ENCODE measurements around the gene DENND1A.

DENND1A gene

DNA sequence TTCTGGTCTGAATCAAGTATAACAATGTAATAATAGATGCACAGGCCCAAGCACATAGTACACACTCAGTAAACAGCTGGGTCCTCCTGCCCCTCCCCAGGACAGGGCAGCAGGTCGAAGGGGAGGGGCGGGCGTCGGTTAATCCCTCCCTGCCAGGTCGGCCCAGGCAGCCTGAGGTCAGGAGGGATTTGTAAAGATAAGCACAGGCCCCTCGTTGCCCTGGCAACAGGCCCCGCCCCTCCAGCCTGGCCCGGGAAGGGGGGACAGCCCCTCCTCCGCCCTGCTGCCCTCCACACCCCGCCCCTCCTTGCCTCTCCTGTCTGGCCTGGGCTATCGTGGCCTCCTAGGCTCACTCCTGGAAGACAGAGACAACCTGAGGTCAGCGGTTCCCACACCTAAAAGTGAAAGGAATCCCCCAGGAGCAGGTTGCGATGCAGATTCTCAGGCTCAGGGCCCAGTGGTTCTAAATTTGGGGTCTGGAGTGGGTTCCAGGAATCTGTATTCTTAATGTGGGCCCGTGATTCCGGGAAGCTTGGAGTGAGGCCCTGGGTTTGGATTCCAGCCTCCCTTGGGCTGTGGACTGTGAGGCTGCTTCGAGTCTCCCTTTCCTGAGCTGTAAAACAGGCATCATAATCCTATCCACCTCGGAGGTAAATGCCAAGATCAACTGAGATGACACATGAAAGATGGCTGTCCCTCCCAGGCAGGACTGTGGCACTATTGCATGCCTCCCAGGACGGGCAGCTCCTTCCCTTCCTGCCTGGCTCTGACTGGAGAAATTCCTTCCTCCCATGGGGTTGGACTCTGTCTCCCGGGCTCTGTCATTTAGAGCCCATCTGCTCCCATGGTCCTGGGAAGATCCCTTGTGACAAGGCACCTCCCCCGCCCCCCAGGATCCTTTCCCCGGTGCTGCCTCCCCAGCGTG is 569.5 kb downstream of the DENND1A start:
- Histone ChIP-seq H3K9ac (ENCODE audit: low read length) (no peak overlapping the region), H3K4me3 (ENCODE audit: insufficient read depth in 1 of 2, low read depth in 1 of 2, low read length in 2 of 2) (no peak overlapping the region), H3K79me1 (replicated peaks; ENCODE audit: low read length, poor library complexity, severe bottlenecking) (no peaks in the 10 kb centered on the region), H2BK15ac (ENCODE audit: low read depth, poor library complexity, severe bottlenecking) (no peak overlapping the region), H3K14ac (ENCODE audit: low read length in 2 of 2) (no peak overlapping the region), H3K36me3 (ENCODE audit: control insufficient read depth in 1 of 2, insufficient read depth in 2 of 2, low read depth in 1 of 2, low read length in 2 of 2) (no peaks in the 10 kb centered on the region), H2BK12ac (ENCODE audit: low read length in 2 of 2) (peak overlapping the region in 1 of 2 experiments; percentile 64), H3K9me3 (ENCODE audit: control insufficient read depth, low read length) (no peaks in the 10 kb centered on the region), H2AK5ac (ENCODE audit: low read length, severe bottlenecking) (no peak overlapping the region), H3K23ac (ENCODE audit: low read length in 2 of 2) (no peak overlapping the region), H2BK120ac (ENCODE audit: low read depth, low read length) (no peak overlapping the region), H4K8ac (ENCODE audit: low read length) (peak overlapping the region; percentile 16), H4K91ac (ENCODE audit: low read length) (peak overlapping the region; percentile 41), H3K4me2 (ENCODE audit: low read length, poor library complexity, severe bottlenecking) (no peak overlapping the region), H3K18ac (ENCODE audit: low read depth in 1 of 2, low read length in 2 of 2) (peak overlapping the region; percentile 34 to 58), H3K27ac (ENCODE audit: low read length, poor library complexity, severe bottlenecking) (no peak overlapping the region), H2BK5ac (ENCODE audit: low read depth, low read length, poor library complexity, severe bottlenecking) (no peak overlapping the region), H3K27me3 (ENCODE audit: control insufficient read depth in 1 of 2, insufficient read depth in 1 of 2, low read length in 2 of 2) (peaks cover 17 to 33% of the 10 kb centered on the region in 2 experiments), H3K4ac (ENCODE audit: low read depth in 1 of 2, low read length in 2 of 2) (peak overlapping the region; percentile 46 to 66), H3K4me1 (ENCODE audit: control insufficient read depth, insufficient read depth, low read depth, low read length) (peaks cover 57% of the 10 kb centered on the region), H2AFZ (ENCODE audit: low read depth, low read length) (no peak overlapping the region)
- DNase-seq, result peak; percentile 76
- WGBS, result 16% methylated on average over 21 of the region's 22 CpGs

GRCh38 chr9:123359546-123359945 is 570.4 kb downstream of the DENND1A start:
- no peak overlapping the region for H3K18ac ChIP-seq (ENCODE audit: low read depth in 1 of 2, low read length in 2 of 2)
- H3K27ac ChIP-seq (ENCODE audit: low read length, poor library complexity, severe bottlenecking), result no peak overlapping the region
- no peak overlapping the region for H3K4ac ChIP-seq (ENCODE audit: low read depth in 1 of 2, low read length in 2 of 2)
- no peak for DNase-seq
- no peak overlapping the region for H3K4me3 ChIP-seq (ENCODE audit: insufficient read depth in 1 of 2, low read depth in 1 of 2, low read length in 2 of 2)
- no peak overlapping the region for H2AK5ac ChIP-seq (ENCODE audit: low read length, severe bottlenecking)
- no peak overlapping the region for H4K91ac ChIP-seq (ENCODE audit: low read length)
- H4K8ac ChIP-seq (ENCODE audit: low read length), result no peak overlapping the region
- peak overlapping the region in 1 of 2 experiments; percentile 38 for H2BK12ac ChIP-seq (ENCODE audit: low read length in 2 of 2)
- no peaks in the 10 kb centered on the region for H3K36me3 ChIP-seq (ENCODE audit: control insufficient read depth in 1 of 2, insufficient read depth in 2 of 2, low read depth in 1 of 2, low read length in 2 of 2)
- H2BK15ac ChIP-seq (ENCODE audit: low read depth, poor library complexity, severe bottlenecking), result no peak overlapping the region
- no peaks in the 10 kb centered on the region for H3K9me3 ChIP-seq (ENCODE audit: control insufficient read depth, low read length)
- H3K9ac ChIP-seq (ENCODE audit: low read length), result no peak overlapping the region
- H3K23ac ChIP-seq (ENCODE audit: low read length in 2 of 2), result no peak overlapping the region
- peaks cover 57% of the 10 kb centered on the region for H3K4me1 ChIP-seq (ENCODE audit: control insufficient read depth, insufficient read depth, low read depth, low read length)
- H3K79me1 ChIP-seq (replicated peaks; ENCODE audit: low read length, poor library complexity, severe bottlenecking), result no peaks in the 10 kb centered on the region
- WGBS, result 48% methylated on average over 3 of the region's 3 CpGs
- H2BK5ac ChIP-seq (ENCODE audit: low read depth, low read length, poor library complexity, severe bottlenecking), result no peak overlapping the region
- H3K14ac ChIP-seq (ENCODE audit: low read length in 2 of 2), result no peak overlapping the region
- H2AFZ ChIP-seq (ENCODE audit: low read depth, low read length), result no peak overlapping the region
- peaks cover 26 to 41% of the 10 kb centered on the region in 2 experiments for H3K27me3 ChIP-seq (ENCODE audit: control insufficient read depth in 1 of 2, insufficient read depth in 1 of 2, low read length in 2 of 2)
- H3K4me2 ChIP-seq (ENCODE audit: low read length, poor library complexity, severe bottlenecking), result no peak overlapping the region
- peak overlapping the region; percentile 37 for H2BK120ac ChIP-seq (ENCODE audit: low read depth, low read length)

GRCh38 chr9:123359106-123359505 is 570.8 kb downstream of the DENND1A start:
- H3K4me1 ChIP-seq (ENCODE audit: control insufficient read depth, insufficient read depth, low read depth, low read length), result peaks cover 55% of the 10 kb centered on the region
- no peak overlapping the region for H4K91ac ChIP-seq (ENCODE audit: low read length)
- no peak overlapping the region for H2AFZ ChIP-seq (ENCODE audit: low read depth, low read length)
- H2BK15ac ChIP-seq (ENCODE audit: low read depth, poor library complexity, severe bottlenecking), result no peak overlapping the region
- no peak overlapping the region for H2BK5ac ChIP-seq (ENCODE audit: low read depth, low read length, poor library complexity, severe bottlenecking)
- H2AK5ac ChIP-seq (ENCODE audit: low read length, severe bottlenecking), result no peak overlapping the region
- H3K79me1 ChIP-seq (replicated peaks; ENCODE audit: low read length, poor library complexity, severe bottlenecking), result no peaks in the 10 kb centered on the region
- H2BK12ac ChIP-seq (ENCODE audit: low read length in 2 of 2), result no peak overlapping the region
- no peak overlapping the region for H4K8ac ChIP-seq (ENCODE audit: low read length)
- H3K9ac ChIP-seq (ENCODE audit: low read length), result no peak overlapping the region
- no peak overlapping the region for H3K14ac ChIP-seq (ENCODE audit: low read length in 2 of 2)
- WGBS, result 51% methylated on average over 2 of the region's 2 CpGs
- H2BK120ac ChIP-seq (ENCODE audit: low read depth, low read length), result no peak overlapping the region
- H3K27me3 ChIP-seq (ENCODE audit: control insufficient read depth in 1 of 2, insufficient read depth in 1 of 2, low read length in 2 of 2), result peaks cover 29 to 46% of the 10 kb centered on the region in 2 experiments
- H3K9me3 ChIP-seq (ENCODE audit: control insufficient read depth, low read length), result no peaks in the 10 kb centered on the region
- no peak overlapping the region for H3K27ac ChIP-seq (ENCODE audit: low read length, poor library complexity, severe bottlenecking)
- DNase-seq, result no peak
- H3K18ac ChIP-seq (ENCODE audit: low read depth in 1 of 2, low read length in 2 of 2), result no peak overlapping the region
- H3K4ac ChIP-seq (ENCODE audit: low read depth in 1 of 2, low read length in 2 of 2), result no peak overlapping the region
- H3K4me2 ChIP-seq (ENCODE audit: low read length, poor library complexity, severe bottlenecking), result no peak overlapping the region
- H3K4me3 ChIP-seq (ENCODE audit: insufficient read depth in 1 of 2, low read depth in 1 of 2, low read length in 2 of 2), result no peak overlapping the region
- H3K23ac ChIP-seq (ENCODE audit: low read length in 2 of 2), result no peak overlapping the region
- H3K36me3 ChIP-seq (ENCODE audit: control insufficient read depth in 1 of 2, insufficient read depth in 2 of 2, low read depth in 1 of 2, low read length in 2 of 2), result no peaks in the 10 kb centered on the region

DNA sequence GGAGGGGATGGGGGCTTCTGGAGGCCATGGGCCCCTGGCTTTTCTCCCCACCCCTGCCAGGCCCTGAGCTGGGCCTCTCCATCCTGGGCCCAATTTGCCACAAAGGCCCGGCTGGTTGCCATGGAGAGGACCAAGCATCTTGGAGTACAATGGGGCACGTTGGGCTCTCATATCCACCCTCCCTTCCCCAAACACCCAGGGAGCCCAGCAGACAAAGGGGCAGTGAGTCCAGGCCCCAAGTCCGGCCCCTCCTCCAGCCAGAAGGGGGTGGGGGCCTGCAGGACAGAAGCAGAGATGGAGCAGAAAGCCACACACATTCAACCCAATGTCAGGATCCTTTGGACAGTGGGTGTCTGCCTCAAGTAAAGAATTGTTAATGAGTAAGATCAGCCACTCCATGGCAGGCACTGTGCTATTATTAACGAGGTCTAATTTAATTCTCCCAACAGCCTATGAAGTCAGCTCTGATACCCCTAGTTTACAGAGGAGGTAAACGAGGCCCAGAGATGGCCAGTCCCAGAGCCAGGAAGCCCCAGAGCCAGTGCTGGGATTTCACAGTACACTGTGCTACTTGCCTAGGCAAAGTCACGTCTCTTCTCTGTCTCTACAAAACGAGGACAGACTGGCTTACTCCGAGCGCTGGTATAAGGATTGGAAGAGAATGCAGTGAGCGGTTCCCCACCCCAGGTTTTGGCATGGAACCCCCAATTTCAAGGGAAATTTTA is 571.6 kb downstream of the DENND1A start:
- WGBS, result 51% methylated on average over 10 of the region's 10 CpGs
- H3K4ac ChIP-seq (ENCODE audit: low read depth in 1 of 2, low read length in 2 of 2), result no peak overlapping the region

More for the DNA sequence above, 571.6 kb downstream of the DENND1A start:
- H3K4me1 ChIP-seq (ENCODE audit: control insufficient read depth, insufficient read depth, low read depth, low read length), result peaks cover 53% of the 10 kb centered on the region
- no peak overlapping the region for H2BK120ac ChIP-seq (ENCODE audit: low read depth, low read length)
- H2AFZ ChIP-seq (ENCODE audit: low read depth, low read length), result no peak overlapping the region
- H3K27ac ChIP-seq (ENCODE audit: low read length, poor library complexity, severe bottlenecking), result no peak overlapping the region
- no peak overlapping the region for H2AK5ac ChIP-seq (ENCODE audit: low read length, severe bottlenecking)
- H2BK12ac ChIP-seq (ENCODE audit: low read length in 2 of 2), result peak overlapping the region in 1 of 2 experiments; percentile 18
- H3K4me2 ChIP-seq (ENCODE audit: low read length, poor library complexity, severe bottlenecking), result no peak overlapping the region
- H3K9me3 ChIP-seq (ENCODE audit: control insufficient read depth, low read length), result no peaks in the 10 kb centered on the region
- no peak overlapping the region for H3K4me3 ChIP-seq (ENCODE audit: insufficient read depth in 1 of 2, low read depth in 1 of 2, low read length in 2 of 2)
- no peak overlapping the region for H3K23ac ChIP-seq (ENCODE audit: low read length in 2 of 2)
- no peaks in the 10 kb centered on the region for H3K36me3 ChIP-seq (ENCODE audit: control insufficient read depth in 1 of 2, insufficient read depth in 2 of 2, low read depth in 1 of 2, low read length in 2 of 2)
- no peak overlapping the region for H2BK5ac ChIP-seq (ENCODE audit: low read depth, low read length, poor library complexity, severe bottlenecking)
- H3K14ac ChIP-seq (ENCODE audit: low read length in 2 of 2), result no peak overlapping the region
- H3K9ac ChIP-seq (ENCODE audit: low read length), result no peak overlapping the region
- DNase-seq, result no peak
- H4K8ac ChIP-seq (ENCODE audit: low read length), result no peak overlapping the region
- no peaks in the 10 kb centered on the region for H3K79me1 ChIP-seq (replicated peaks; ENCODE audit: low read length, poor library complexity, severe bottlenecking)
- no peak overlapping the region for H2BK15ac ChIP-seq (ENCODE audit: low read depth, poor library complexity, severe bottlenecking)
- no peak overlapping the region for H3K18ac ChIP-seq (ENCODE audit: low read depth in 1 of 2, low read length in 2 of 2)
- H3K27me3 ChIP-seq (ENCODE audit: control insufficient read depth in 1 of 2, insufficient read depth in 1 of 2, low read length in 2 of 2), result peaks cover 34 to 51% of the 10 kb centered on the region in 2 experiments
- H4K91ac ChIP-seq (ENCODE audit: low read length), result no peak overlapping the region
